Heart left ventricle (tissue), 16 donors: ENCODE measurements around the gene ZNF620. TPM values are rescaled to one million over a fixed set of nuclear protein-coding genes. Genes with fewer than 3 reads are reported as not detected.

ENCODE experiments used
- ATAC-seq, 4 donors: fragments of 200-7000 bp; cut with Tn5 transposase; one replicate each; pipeline ENCODE4 v1.9.1; 2020 to 2022; ENCODE audit warnings: moderate library complexity in 4 of 4, mild to moderate bottlenecking in 3 of 4, moderate number of reproducible peaks in 1 of 4
- DNase-seq, 5 donors: peaks; one replicate each; pipeline ENCODE4 v3.0.0-alpha.2; 2020
- H3K27ac ChIP-seq, 12 donors: fragments of 200-600 bp; sonication (generic) in 4 of 12; one replicate each; pipeline versions ENCODE4 v1.5.0 to v1.8.0; 2016 to 2022; ENCODE audit warnings: mild to moderate bottlenecking in 2 of 12
- H3K27me3 ChIP-seq, 9 donors: fragments of 200-600 bp; sonication (generic) in 2 of 9; one replicate each; pipeline versions ENCODE4 v1.5.1 to v1.8.0; 2016 to 2022; ENCODE audit warnings: mild to moderate bottlenecking in 3 of 9
- H3K36me3 ChIP-seq, 9 donors: fragments of 200-600 bp; sonication (generic) in 2 of 9; one replicate each; pipeline versions ENCODE4 v1.5.0 to v1.8.0; 2018 to 2022; ENCODE audit warnings: mild to moderate bottlenecking in 2 of 9
- H3K4me1 ChIP-seq, 12 donors: fragments of 200-600 bp; sonication (generic) in 4 of 12; one replicate each; pipeline versions ENCODE4 v1.5.0 to v1.8.0; 2016 to 2022; ENCODE audit warnings: mild to moderate bottlenecking in 3 of 12
- H3K4me3 ChIP-seq, 12 donors: fragments of 200-600 bp; sonication (generic) in 4 of 12; one replicate each; pipeline versions ENCODE4 v1.5.0 to v1.8.0; 2017 to 2022; ENCODE audit warnings: mild to moderate bottlenecking in 9 of 12, moderate library complexity in 4 of 12
- H3K9me3 ChIP-seq, 12 donors: fragments of 200-600 bp; sonication (generic) in 4 of 12; one replicate each; pipeline versions ENCODE4 v1.5.0 to v1.8.0; 2016 to 2022; ENCODE audit warnings: mild to moderate bottlenecking in 1 of 12
- CTCF ChIP-seq, 12 donors: fragments of 200-600 bp; sonication (generic) in 4 of 12; IDR thresholded peaks; one replicate each; pipeline versions ENCODE4 v1.5.0 to v1.8.0; 2018 to 2022; ENCODE audit warnings: antibody characterized with exemption in 12 of 12, mild to moderate bottlenecking in 5 of 12
- POLR2A ChIP-seq, 2 donors: fragments of 450-650 bp; IDR thresholded peaks; one replicate each; pipeline ENCODE4 v1.6.1; 2017; ENCODE audit warnings: antibody characterized with exemption in 2 of 2, mild to moderate bottlenecking in 2 of 2, moderate library complexity in 2 of 2
- WGBS, 4 donors: extraction: QIAGEN DNeasy Blood & Tissue Kit in 2 of 4; methylation state at CpG; one replicate each; pipeline versions ENCODE4 v1.1.5 to v1.1.7; 2013 to 2018; 5-methylcytosine and 5-hydroxymethylcytosine counted together
- intact Hi-C, 10 donors: fragments of 100-400 bp; cut with DNase I; formaldehyde crosslinking; loops; one replicate each; pipeline versions ENCODE4 v1.11.1 to v1.14.2; 2022
- polyA plus RNA-seq, 2 donors: library from polyadenylated mRNA; stranded (reverse); fragments of 200-250 nt; gene quantifications; one replicate each; pipeline ENCODE4 v1.2.3, GENCODE V29; 2013
- total RNA-seq, 9 donors: library from RNA; depleted of rRNA in 2 of 9; stranded (reverse); fragments of >200 nt in 2 of 9; fragmentation: NEBNext Ultra II Directional in 3 of 9; extraction: Animal tissue kit (Norgen Biotek cat#: 25700) in 3 of 9; gene quantifications; one replicate each; pipeline versions ENCODE4 v1.1.0 to v1.2.4, GENCODE V29; 2016 to 2023
- donor health status: ischemic (EF 13 %, LVEDD 7.1; RV severe dilation, severe dysfunction).
- donor health status: healthy with polysubstance abuse.
- donor health status: DM: no; HTN: yes; CAD: no.
- donor health status: DM: no; HTN: no; CAD: no.
- donor health status: ischemic (EF 25% LVEDD 6.9; RV normal size, moderate dysfunction).
- donor health status: ischemic (EF 25% LVEDD 5.7; RV mildly dilated, moderate dysfunction).
- donor health status: healthy.
- donor health status: DM: yes; HTN: yes; CAD: no.
- donor health status: ischemic (EF 35%, LVEDD 5.7; RV mildly dilated, moderate dysfunction).
- donor health status: nonischemic (EF 11% LVEDD 7.7; RV severe dilation, severe dysfunction).
- donor health status: DM: yes; HTN: yes; CAD: no.
- donor health status: PGD.
- donor health status: ischemic (EF 29% LVEDD 5.4; RV normal size, mild dysfunction).
- donor health status: nonischemic (EF 23%, LVEDD 6.1; RV moderate dilation, normal function).

Gene ZNF620
- total and polyA plus RNA-seq, 11 donors, result 1.1 to 4.4 (median 2.5) TPM

DNA sequence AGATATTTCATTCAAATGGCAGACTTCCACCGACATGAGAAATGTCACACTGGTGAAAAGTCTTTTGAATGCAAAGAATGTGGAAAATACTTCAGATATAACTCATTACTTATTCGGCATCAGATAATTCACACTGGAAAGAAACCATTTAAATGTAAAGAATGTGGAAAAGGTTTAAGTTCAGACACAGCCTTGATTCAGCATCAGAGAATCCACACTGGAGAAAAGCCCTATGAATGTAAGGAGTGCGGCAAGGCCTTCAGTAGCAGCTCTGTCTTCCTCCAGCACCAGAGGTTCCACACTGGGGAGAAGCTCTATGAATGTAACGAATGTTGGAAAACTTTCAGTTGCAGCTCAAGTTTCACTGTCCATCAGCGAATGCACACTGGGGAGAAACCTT lies 10.4 kb downstream of the ZNF620 start:
- Histone ChIP-seq H3K9me3 (peaks cover 0 to 3% (median 0%) of the 10 kb centered on the region in 12 donors), H3K27ac (no peak overlapping the region), H3K4me3 (no peak overlapping the region), H3K27me3 (no peaks in the 10 kb centered on the region), H3K4me1 (no peaks in the 10 kb centered on the region), H3K36me3 (peaks cover 0 to 58% (median 27%) of the 10 kb centered on the region in 9 donors)
- TF ChIP-seq CTCF (IDR thresholded peaks at IDR 0.05), result no peak
- TF ChIP-seq POLR2A (IDR thresholded peaks at IDR 0.05), result no peak
- intact Hi-C loops, result no loop called here
- DNase-seq, result no peak
- WGBS, 4 donors, result 76 to 90% (median 84%) methylated on average over 5 of the region's 5 CpGs
- no peak for ATAC-seq

DNA sequence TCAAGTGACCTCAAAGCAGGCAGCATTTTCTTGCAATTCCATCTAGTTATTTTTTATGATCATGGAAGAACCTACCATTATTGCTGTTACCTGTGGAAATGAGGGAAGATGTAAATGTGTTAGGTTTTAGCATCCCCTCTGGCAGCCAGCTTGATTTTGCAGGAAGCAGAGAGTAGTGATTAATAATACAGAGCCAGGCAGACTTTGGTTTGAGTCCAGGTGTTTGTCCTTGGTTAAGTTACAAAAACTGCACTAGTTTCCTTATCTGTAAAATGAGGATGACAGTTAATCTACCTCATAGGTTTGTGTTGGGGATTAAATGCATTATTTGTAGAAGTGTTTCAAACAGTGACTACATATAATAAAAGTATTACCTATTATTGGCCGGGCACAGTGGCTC lies 12.2 kb downstream of the ZNF620 start:
- WGBS, 4 donors, result 82 to 95% (median 90%) methylated on average over 1 of the region's 1 CpG

DNA sequence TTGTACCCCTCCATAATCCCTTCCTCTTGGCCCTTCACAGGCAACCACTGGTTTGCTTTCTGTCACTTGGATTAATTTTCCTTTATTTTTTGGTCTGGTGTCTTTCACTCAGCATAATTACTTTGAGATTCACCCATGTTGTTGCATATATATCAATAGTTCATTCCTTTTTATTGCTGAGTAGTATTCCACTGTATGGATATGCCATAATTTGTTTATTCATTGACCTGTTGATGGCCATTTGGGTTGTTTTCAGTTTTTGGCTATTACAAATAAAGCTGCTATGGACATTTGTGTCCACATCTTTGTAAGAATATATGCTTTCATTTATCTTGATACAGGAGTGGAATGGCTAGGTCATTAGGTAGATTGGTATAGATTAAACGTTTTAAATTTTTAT lies 13.0 kb downstream of the ZNF620 start:
- peaks cover 0 to 2% (median 0%) of the 10 kb centered on the region in 12 donors for H3K4me1 ChIP-seq
- no peak overlapping the region for H3K27ac ChIP-seq
- peaks cover 0 to 35% (median 15%) of the 10 kb centered on the region in 9 donors for H3K36me3 ChIP-seq
- H3K4me3 ChIP-seq, result no peak overlapping the region
- DNase-seq, result no peak
- no peak for ATAC-seq
- TF ChIP-seq CTCF (IDR thresholded peaks at IDR 0.05) (no peak), POLR2A (IDR thresholded peaks at IDR 0.05) (no peak)
- intact Hi-C loops, result no loop called here
- H3K9me3 ChIP-seq, result peaks cover 0 to 3% (median 0%) of the 10 kb centered on the region in 12 donors
- no peaks in the 10 kb centered on the region for H3K27me3 ChIP-seq
- 84 to 96% (median 94%) methylated on average over 1 of the region's 1 CpG for WGBS, 4 donors

More for the DNA sequence above, 12.2 kb downstream of the ZNF620 start:
- Histone ChIP-seq H3K36me3 (peaks cover 0 to 41% (median 16%) of the 10 kb centered on the region in 9 donors), H3K27me3 (no peaks in the 10 kb centered on the region), H3K4me3 (no peak overlapping the region), H3K27ac (no peak overlapping the region), H3K9me3 (peaks cover 0 to 3% (median 0%) of the 10 kb centered on the region in 12 donors), H3K4me1 (no peaks in the 10 kb centered on the region)
- DNase-seq, result no peak
- no peak for ATAC-seq
- intact Hi-C loops, result no loop called here
- TF ChIP-seq CTCF (IDR thresholded peaks at IDR 0.05), result no peak
- no peak for TF ChIP-seq POLR2A (IDR thresholded peaks at IDR 0.05)

DNA sequence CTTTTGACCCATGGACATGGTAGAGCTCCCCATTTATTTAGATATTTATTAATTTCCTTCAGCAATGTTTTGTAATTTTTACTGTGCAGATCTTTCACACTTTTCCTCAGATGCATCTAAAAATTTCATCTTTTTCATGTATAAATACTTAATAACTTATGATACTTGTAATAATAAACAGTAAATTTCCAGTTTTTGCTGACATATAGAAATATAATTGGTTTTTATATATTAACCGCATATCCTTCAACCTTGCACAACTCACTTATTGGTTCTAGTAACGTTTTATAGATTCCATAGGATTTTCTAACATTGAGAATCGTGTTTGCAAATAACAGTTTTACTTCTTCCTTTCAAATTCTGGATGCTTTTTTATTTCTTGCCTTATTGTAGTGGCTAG lies 15.4 kb downstream of the ZNF620 start:
- ATAC-seq (no peak), DNase-seq (no peak)
- no peak overlapping the region for H3K27ac ChIP-seq
- intact Hi-C loops, result loop anchor here in 6 of 10 donors (5.0 to 10.0 kb wide), 5 partner anchors 64 to 196 kb away; partner anchors contain the start of gene RPL14 (in 4 of the 6)
- no peak overlapping the region for H3K4me3 ChIP-seq
- H3K4me1 ChIP-seq, result peaks cover 0 to 19% (median 13%) of the 10 kb centered on the region in 12 donors
- peaks cover 0 to 3% (median 0%) of the 10 kb centered on the region in 12 donors for H3K9me3 ChIP-seq
- H3K36me3 ChIP-seq, result peaks cover 0 to 17% (median 4%) of the 10 kb centered on the region in 9 donors
- H3K27me3 ChIP-seq, result no peaks in the 10 kb centered on the region
- no peak for TF ChIP-seq POLR2A (IDR thresholded peaks at IDR 0.05)
- TF ChIP-seq CTCF (IDR thresholded peaks at IDR 0.05), result no peak
- WGBS, 4 donors, result 76 to 95% (median 94%) methylated on average over 3 of the region's 3 CpGs
